Measurements from ENCODE around the gene JAZF1. TPM values are rescaled to one million over a fixed set of nuclear protein-coding genes. Genes with fewer than 3 reads are reported as not detected.

The JAZF1 gene
- total RNA-seq, 4 donors from 2014 or later = 27.8 to 36.5 (median 30.5) TPM

DNA sequence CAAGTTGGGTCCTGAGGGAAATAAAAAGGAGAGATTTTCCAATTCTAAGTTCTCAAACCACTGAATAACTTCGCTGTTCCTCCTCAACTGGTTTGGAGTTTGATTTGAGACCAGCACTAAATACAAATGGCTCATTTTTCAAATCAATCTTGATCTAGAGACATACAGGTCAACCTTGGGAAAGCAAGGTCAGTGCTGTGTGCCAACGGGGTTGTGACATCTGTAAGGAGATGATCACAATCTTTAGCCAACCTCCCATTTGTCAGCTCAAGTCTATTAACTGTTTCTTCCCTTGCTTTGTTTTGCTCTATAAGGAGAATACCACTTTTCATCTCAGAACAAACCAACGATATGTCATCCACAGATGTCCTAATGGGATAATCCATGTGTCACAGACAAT is 309.5 kb downstream of the JAZF1 start:
- TF ChIP-seq POLR2AphosphoS5 (IDR thresholded peaks at IDR 0.05) (no peak), POLR2A (IDR thresholded peaks at IDR 0.05) (no peak), EP300 (IDR thresholded peaks at IDR 0.05) (no peak)
- TF ChIP-seq, protein P1, sequence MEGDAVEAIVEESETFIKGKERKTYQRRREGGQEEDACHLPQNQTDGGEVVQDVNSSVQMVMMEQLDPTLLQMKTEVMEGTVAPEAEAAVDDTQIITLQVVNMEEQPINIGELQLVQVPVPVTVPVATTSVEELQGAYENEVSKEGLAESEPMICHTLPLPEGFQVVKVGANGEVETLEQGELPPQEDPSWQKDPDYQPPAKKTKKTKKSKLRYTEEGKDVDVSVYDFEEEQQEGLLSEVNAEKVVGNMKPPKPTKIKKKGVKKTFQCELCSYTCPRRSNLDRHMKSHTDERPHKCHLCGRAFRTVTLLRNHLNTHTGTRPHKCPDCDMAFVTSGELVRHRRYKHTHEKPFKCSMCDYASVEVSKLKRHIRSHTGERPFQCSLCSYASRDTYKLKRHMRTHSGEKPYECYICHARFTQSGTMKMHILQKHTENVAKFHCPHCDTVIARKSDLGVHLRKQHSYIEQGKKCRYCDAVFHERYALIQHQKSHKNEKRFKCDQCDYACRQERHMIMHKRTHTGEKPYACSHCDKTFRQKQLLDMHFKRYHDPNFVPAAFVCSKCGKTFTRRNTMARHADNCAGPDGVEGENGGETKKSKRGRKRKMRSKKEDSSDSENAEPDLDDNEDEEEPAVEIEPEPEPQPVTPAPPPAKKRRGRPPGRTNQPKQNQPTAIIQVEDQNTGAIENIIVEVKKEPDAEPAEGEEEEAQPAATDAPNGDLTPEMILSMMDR (IDR thresholded peaks at IDR 0.05) = no peak
- H3K9me3 ChIP-seq = no peaks in the 10 kb centered on the region
- ATAC-seq = no peak
- H3K36me3 ChIP-seq = no peaks in the 10 kb centered on the region
- H3K27me3 ChIP-seq = no peaks in the 10 kb centered on the region
- no peak overlapping the region for H3K4me3 ChIP-seq
- 90 to 100% methylated on average over 1 to 2 of the region's 3 CpGs for WGBS, 2 donors (ENCODE audit: low coverage in 1 of 2)
- H3K27ac ChIP-seq = no peak overlapping the region
- H3K4me1 ChIP-seq = peaks cover 0 to 29% (median 14%) of the 10 kb centered on the region in 3 donors

DNA sequence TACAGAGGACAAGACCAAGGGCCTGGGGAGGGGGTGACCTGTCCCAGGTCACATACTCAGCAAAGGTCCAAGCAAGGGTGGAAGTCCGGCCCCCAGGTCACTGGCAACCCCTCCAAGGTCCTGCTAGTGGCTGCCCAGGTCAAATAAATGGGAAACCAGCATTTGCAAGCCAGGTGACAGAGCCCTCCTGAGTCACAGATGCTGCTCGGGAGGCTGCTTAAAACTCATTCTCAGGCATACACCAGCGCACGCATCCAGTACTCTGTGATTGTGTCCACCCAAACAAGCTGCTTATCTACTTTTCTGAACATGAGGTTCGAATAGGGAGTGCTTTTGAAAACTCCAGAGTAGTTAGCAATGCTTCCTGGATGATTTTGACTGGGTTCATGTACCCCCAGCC is 310.0 kb downstream of the JAZF1 start:
- Histone ChIP-seq H3K27me3 (no peaks in the 10 kb centered on the region), H3K36me3 (peaks cover 0 to 4% of the 10 kb centered on the region in 2 donors), H3K4me1 (peaks cover 0 to 29% (median 14%) of the 10 kb centered on the region in 3 donors), H3K9me3 (no peaks in the 10 kb centered on the region), H3K4me3 (no peak overlapping the region), H3K27ac (no peak overlapping the region)
- WGBS, 2 donors (ENCODE audit: low coverage in 1 of 2) = 100% methylated on average over 1 of the region's 5 CpGs
- no peak for ATAC-seq
- TF ChIP-seq, protein P1 (IDR thresholded peaks at IDR 0.05) = no peak
- TF ChIP-seq POLR2A (IDR thresholded peaks at IDR 0.05) (no peak), POLR2AphosphoS5 (IDR thresholded peaks at IDR 0.05) (no peak), EP300 (IDR thresholded peaks at IDR 0.05) (no peak)

DNA sequence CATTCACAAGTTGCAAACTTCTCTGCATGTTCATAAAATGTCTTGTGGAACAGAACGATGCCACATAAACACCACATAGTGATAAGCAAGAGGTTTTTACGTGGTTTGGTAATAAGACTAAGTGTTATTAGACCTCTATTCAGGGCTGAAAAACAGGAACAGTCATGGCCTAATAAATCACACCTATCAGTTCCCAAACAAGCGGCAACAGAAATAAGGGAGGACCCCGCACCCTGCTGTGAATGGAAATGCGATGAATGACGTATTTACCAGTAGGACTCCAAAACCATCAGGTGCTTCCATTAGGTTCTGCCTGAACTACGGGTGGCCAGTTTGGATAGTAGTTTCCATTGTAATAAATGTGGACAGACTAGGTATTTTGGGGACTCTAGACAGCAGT is 311.5 kb downstream of the JAZF1 start:
- no peaks in the 10 kb centered on the region for H3K9me3 ChIP-seq
- peaks cover 0 to 4% of the 10 kb centered on the region in 2 donors for H3K36me3 ChIP-seq
- no peaks in the 10 kb centered on the region for H3K27me3 ChIP-seq
- no peak overlapping the region for H3K4me3 ChIP-seq
- no peak for TF ChIP-seq EP300 (IDR thresholded peaks at IDR 0.05)
- TF ChIP-seq POLR2AphosphoS5 (IDR thresholded peaks at IDR 0.05) = no peak
- TF ChIP-seq, protein P1 (IDR thresholded peaks at IDR 0.05) = no peak
- TF ChIP-seq POLR2A (IDR thresholded peaks at IDR 0.05) = no peak
- no peak for ATAC-seq
- 91% methylated on average over 7 of the region's 7 CpGs; no CpG with 5 or more reads in 1 of the 2 donors for WGBS, 2 donors (ENCODE audit: low coverage in 1 of 2)
- H3K27ac ChIP-seq = no peak overlapping the region
- peaks cover 0 to 20% (median 10%) of the 10 kb centered on the region in 3 donors for H3K4me1 ChIP-seq

DNA sequence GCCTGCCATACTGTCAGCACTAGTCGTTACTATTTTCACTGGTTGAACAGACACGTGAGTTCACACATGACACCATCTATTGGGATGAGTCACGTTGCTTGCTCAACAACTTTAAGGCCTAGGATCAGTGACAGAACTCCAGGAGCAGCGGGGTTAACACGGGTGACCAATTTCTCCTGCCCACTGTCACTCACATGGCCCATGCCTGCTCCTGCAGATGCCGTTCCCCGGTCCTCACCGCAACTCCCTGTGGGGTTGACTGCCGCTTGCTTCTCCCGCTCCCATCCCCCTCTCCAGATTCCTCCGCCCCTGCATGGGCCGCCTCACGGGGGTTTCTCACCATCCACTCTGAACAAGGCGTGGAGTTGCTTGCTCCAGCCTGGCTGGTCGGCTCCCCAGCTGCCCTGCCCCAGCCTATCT is 312.5 kb downstream of the JAZF1 start:
- WGBS, 2 donors (ENCODE audit: low coverage in 1 of 2) = 90 to 98% methylated on average over 7 to 9 of the region's 15 CpGs
- no peak for TF ChIP-seq POLR2AphosphoS5 (IDR thresholded peaks at IDR 0.05)
- TF ChIP-seq EP300 (IDR thresholded peaks at IDR 0.05) = no peak
- TF ChIP-seq, protein P1 (IDR thresholded peaks at IDR 0.05) = no peak
- no peak for TF ChIP-seq POLR2A (IDR thresholded peaks at IDR 0.05)
- no peak for ATAC-seq

More for the DNA sequence above, 312.5 kb downstream of the JAZF1 start:
- Histone ChIP-seq H3K4me3 (no peak overlapping the region), H3K27ac (no peak overlapping the region), H3K9me3 (no peaks in the 10 kb centered on the region), H3K27me3 (no peaks in the 10 kb centered on the region), H3K4me1 (peaks cover 0 to 10% (median 4%) of the 10 kb centered on the region in 3 donors), H3K36me3 (peaks cover 0 to 4% of the 10 kb centered on the region in 2 donors)

Data from gastroesophageal sphincter (tissue), 4 donors.